ENCODE results near the gene CDC42SE2. TPM values are rescaled to one million over a fixed set of nuclear protein-coding genes. Genes with fewer than 3 reads are reported as not detected.

Gene CDC42SE2
- total and polyA plus RNA-seq, 12 donors, result 5.1 to 26.7 (median 19.2) TPM

DNA sequence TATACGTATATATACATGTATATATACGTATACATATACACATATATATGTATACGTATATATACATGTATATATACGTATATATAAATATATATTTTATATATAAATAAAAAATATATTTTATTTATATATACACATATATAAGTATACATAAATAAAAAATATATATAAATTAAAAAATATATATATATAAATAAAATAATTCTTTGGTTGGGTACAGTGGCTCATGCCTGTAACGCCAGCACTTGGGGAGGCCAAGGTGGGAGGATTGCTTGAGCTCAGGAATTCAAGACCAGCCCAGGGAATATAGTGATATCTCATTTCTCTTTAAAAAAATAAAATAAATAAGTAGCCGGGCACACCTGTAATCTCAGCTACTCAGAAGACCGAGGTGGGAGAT lies 155.0 kb downstream of the CDC42SE2 start:
- intact Hi-C loops (cut with DNase I), result no loop called here
- H3K9me3 ChIP-seq (replicated peaks in 1 of 3), result no peaks in the 10 kb centered on the region
- no peaks in the 10 kb centered on the region for H3K4me1 ChIP-seq (replicated peaks in 1 of 2)
- H3K27ac ChIP-seq, result no peak overlapping the region
- no peak overlapping the region for H3K4me3 ChIP-seq
- TF ChIP-seq POLR2A (IDR thresholded peaks at IDR 0.05) (no peak), CTCF (IDR thresholded peaks at IDR 0.05) (no peak)
- no peak for DNase-seq
- WGBS, 4 donors, result 86 to 93% (median 90%) methylated on average over 7 of the region's 7 CpGs
- H3K36me3 ChIP-seq (replicated peaks in 1 of 2), result peaks cover 0 to 10% of the 10 kb centered on the region in 2 donors
- no peaks in the 10 kb centered on the region for H3K27me3 ChIP-seq

DNA sequence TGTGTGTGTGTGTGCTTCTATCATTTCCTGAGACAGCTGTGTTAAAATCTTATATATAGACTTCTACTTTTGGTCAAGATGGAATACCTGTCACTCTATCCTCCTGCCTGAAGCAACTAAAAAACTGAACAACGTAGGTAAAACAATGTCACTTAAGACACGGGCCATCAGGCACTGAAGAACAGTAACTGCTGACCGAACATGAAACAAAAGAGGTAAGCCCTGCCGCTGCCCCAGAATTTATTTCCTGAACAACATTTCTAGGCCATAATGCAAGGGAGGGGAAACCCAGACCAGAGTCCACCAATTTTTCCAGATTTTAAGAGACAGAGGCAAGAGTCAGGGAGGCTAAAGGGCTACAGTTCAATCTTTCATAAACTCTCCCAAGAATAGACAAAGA lies 156.0 kb downstream of the CDC42SE2 start:
- TF ChIP-seq POLR2A (IDR thresholded peaks at IDR 0.05) (no peak), CTCF (IDR thresholded peaks at IDR 0.05) (no peak)
- H3K36me3 ChIP-seq (replicated peaks in 1 of 2), result peaks cover 0 to 10% of the 10 kb centered on the region in 2 donors
- 87 to 93% (median 89%) methylated on average over 4 of the region's 4 CpGs for WGBS, 4 donors
- no peaks in the 10 kb centered on the region for H3K27me3 ChIP-seq
- DNase-seq, result no peak
- intact Hi-C loops (cut with DNase I), result loop anchor here in 1 of 2 donors (10.0 kb wide), 1 partner anchor 585 kb away; no protein-coding TSS in a partner anchor
- H3K27ac ChIP-seq, result no peak overlapping the region
- no peaks in the 10 kb centered on the region for H3K4me1 ChIP-seq (replicated peaks in 1 of 2)
- H3K9me3 ChIP-seq (replicated peaks in 1 of 3), result no peaks in the 10 kb centered on the region
- H3K4me3 ChIP-seq, result no peak overlapping the region

- no peak for DNase-seq
- H3K27me3 ChIP-seq, result no peaks in the 10 kb centered on the region
- 77 to 91% (median 84%) methylated on average over 2 of the region's 2 CpGs for WGBS, 4 donors
- H3K4me3 ChIP-seq, result no peak overlapping the region
- H3K27ac ChIP-seq, result no peak overlapping the region
- peak; percentile 18 to 55 (median 41) for TF ChIP-seq CTCF (IDR thresholded peaks at IDR 0.05)
- no peak for TF ChIP-seq POLR2A (IDR thresholded peaks at IDR 0.05)
- intact Hi-C loops (cut with DNase I), result loop anchor here in 1 of 2 donors (10.0 kb wide), 1 partner anchor 582 kb away; no protein-coding TSS in a partner anchor
- H3K36me3 ChIP-seq (replicated peaks in 1 of 2), result peaks cover 0 to 30% of the 10 kb centered on the region in 2 donors
- H3K9me3 ChIP-seq (replicated peaks in 1 of 3), result no peaks in the 10 kb centered on the region
- no peaks in the 10 kb centered on the region for H3K4me1 ChIP-seq (replicated peaks in 1 of 2)
These were observed 159.2 kb downstream of the CDC42SE2 start for GRCh38 chr5:131423056-131423455.

GRCh38 chr5:131426011-131426410 lies 162.2 kb downstream of the CDC42SE2 start:
- Histone ChIP-seq H3K4me1 (replicated peaks in 1 of 2) (no peaks in the 10 kb centered on the region), H3K27me3 (no peaks in the 10 kb centered on the region), H3K27ac (no peak overlapping the region), H3K9me3 (replicated peaks in 1 of 3) (no peaks in the 10 kb centered on the region), H3K36me3 (replicated peaks in 1 of 2) (peaks cover 0 to 34% of the 10 kb centered on the region in 2 donors), H3K4me3 (no peak overlapping the region)
- TF ChIP-seq CTCF (IDR thresholded peaks at IDR 0.05), result no peak
- no peak for TF ChIP-seq POLR2A (IDR thresholded peaks at IDR 0.05)
- DNase-seq, result no peak
- WGBS, 4 donors, result 78 to 91% (median 83%) methylated on average over 1 of the region's 1 CpG
- intact Hi-C loops (cut with DNase I), result loop anchor here in 1 of 2 donors (10.0 kb wide), 1 partner anchor 579 kb away; no protein-coding TSS in a partner anchor

Measured in adrenal gland (tissue), 12 donors.